ENCODE data around the gene KCNN3.
"Not testable (repeated sequence)": the region's sequence is repeated elsewhere in the genome, so short reads cannot be mapped to it uniquely, and the experiment has no call there.

The KCNN3 gene

DNA sequence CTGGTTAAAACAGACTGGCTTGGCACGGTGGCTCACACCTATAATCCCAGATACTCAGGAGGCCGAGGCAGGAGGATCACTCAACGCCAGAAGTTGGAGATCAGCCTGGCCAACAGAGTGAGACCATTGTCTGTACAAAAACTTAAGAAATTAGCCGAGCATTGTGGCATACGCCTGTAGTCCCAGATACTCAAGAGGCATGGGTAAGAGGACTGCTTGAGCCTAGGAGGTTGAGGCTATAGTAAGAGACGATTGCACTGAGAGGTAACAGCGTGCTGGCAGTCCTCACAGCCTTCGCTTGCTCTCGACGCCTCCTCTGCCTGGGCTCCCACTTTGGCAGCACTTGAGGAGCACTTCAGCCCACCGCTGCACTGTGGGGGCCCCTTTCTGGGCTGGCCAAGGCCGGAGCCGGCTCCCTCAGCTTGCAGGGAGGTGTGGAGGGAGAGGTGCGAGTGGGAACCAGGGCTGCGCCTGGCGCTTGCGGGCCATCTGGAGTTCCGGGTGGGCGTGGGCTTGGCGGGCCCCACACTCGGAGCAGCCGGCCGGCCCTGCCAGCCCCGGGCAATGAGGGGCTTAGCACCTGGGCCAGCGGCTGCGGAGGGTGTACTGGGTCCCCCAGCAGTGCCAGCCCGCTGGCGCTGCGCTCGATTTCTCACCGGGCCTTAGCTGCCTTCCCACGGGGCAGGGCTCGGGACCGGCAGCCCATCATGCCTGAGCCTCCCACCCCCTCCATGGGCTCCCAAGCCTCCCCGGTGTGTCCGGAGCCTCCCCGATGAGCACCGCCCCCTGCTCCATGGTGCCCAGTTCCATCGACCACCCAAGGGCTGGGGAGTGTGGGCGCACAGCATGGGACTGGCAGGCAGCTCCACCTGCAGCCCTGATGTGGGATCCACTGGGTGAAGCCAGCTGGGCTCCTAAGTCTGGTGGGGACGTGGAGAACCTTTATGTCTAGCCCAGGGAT lies 199.5 kb downstream of the KCNN3 start:
- H3K4me3 ChIP-seq (ENCODE audit: low read depth, low read length) = not testable (repeated sequence)

DNA sequence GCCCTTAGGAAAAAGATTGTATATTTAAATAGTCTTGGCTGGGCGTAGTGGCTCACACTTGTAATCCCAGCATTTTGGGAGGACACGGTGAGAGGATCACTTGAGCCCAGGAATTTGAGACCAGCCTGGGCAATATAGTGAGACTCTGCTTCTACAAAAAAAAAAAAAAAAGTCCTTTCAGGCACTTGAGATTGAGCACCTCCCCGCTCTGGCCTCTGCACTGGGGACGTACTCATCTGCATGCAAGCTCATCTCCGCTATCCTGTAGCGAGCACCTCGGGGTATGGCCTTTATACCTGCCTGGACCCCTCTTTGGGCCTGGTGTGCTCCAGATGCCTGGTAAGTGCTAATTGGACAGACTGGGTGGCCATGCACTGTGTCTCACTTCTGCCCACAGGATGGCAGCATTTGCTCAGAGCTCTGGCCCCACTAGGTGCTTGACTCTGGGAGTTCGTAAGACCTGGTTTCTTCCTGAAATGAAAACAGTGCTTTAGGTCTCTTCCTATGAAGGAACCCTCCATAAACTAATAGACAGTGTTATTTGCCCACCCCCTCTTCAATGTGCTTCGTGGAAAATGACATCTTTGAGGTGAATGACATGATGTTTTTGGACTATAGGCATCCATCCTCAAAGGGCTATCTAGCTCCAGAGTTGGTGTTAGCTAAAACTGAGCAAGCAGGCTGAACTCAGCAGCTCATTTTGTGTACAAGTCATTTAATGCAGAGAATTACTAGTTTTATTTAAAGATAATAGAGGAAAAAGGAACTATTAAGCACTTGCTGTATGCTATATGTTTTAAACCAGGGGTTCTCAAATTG lies 200.4 kb downstream of the KCNN3 start:
- no peak overlapping the region for H3K4me3 ChIP-seq (ENCODE audit: low read depth, low read length)
- TF ChIP-seq, protein P1, sequence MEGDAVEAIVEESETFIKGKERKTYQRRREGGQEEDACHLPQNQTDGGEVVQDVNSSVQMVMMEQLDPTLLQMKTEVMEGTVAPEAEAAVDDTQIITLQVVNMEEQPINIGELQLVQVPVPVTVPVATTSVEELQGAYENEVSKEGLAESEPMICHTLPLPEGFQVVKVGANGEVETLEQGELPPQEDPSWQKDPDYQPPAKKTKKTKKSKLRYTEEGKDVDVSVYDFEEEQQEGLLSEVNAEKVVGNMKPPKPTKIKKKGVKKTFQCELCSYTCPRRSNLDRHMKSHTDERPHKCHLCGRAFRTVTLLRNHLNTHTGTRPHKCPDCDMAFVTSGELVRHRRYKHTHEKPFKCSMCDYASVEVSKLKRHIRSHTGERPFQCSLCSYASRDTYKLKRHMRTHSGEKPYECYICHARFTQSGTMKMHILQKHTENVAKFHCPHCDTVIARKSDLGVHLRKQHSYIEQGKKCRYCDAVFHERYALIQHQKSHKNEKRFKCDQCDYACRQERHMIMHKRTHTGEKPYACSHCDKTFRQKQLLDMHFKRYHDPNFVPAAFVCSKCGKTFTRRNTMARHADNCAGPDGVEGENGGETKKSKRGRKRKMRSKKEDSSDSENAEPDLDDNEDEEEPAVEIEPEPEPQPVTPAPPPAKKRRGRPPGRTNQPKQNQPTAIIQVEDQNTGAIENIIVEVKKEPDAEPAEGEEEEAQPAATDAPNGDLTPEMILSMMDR (IDR thresholded peaks at IDR 0.05; ENCODE audit: borderline replicate concordance, insufficient read depth, low read depth, low read length) = peak; percentile 80

DNA sequence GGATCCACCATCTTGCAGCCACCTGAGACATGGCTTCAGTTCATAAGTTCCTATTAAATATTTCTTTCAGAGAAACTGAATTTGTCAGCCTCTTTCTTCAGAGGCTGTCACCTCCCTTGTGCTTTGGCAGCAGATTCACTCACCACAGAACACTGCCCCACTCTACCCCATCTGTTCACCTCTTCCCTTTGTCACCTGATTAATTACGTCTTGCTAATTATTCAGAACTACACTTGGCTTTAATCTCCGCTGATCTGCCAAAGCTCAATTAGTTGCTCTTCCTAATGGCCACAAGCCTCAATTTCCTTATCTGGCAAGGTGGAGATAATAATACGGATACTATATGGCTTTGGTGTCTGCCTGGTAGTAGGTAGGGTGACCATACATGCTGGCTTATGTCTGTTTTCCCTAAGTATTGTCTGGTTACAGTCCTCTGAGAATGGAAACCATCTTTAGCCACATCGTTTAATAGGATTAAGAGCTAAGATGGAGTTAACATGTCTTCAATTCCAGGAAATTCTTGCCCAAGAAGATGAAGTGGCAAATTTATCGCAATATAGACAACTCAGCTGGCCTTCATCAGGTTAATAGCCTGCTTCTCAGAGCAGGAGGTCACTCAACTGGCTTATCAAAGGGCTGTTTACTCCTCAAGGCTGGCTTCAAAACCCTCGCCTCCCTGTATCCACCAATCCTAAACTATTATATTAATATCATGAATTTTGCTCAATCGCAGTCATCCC lies 203.9 kb downstream of the KCNN3 start:
- no peak overlapping the region for H3K4me3 ChIP-seq (ENCODE audit: low read depth, low read length)
- TF ChIP-seq, protein P1 (IDR thresholded peaks at IDR 0.05; ENCODE audit: borderline replicate concordance, insufficient read depth, low read depth, low read length) = no peak

DNA sequence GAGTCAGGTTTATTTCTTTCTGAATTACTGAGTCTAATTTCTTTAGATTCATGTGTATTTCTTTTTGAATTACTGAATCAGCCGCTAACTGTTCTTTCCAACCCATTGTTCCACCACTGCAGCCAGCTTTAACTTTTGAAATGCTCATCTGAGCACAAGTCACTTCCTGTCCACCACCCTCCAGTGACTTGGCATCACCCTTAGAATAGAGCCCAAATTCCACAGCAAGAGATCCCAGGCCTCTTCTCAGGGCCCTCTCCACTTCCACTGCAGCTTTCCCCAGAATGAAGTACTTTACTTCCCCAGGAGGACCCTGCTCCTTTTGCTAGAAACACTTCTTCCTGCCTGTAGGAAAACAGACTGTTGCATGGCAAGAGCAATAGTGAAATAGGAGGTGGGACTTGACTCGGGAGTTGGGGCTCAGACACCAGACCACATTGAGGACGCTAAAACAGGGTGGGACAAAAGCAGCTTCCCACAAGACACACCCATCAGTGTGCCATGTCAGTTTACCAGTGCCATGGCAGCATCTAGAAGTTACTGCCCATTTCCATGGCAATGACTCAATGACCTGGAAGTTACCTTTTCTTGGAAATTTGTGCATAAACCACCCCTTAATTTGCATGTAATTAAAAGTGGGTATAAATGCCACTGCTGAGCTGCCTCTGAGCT lies 205.6 kb downstream of the KCNN3 start:
- TF ChIP-seq, protein P1 (IDR thresholded peaks at IDR 0.05; ENCODE audit: borderline replicate concordance, insufficient read depth, low read depth, low read length) = no peak
- no peak overlapping the region for H3K4me3 ChIP-seq (ENCODE audit: low read depth, low read length)

DNA sequence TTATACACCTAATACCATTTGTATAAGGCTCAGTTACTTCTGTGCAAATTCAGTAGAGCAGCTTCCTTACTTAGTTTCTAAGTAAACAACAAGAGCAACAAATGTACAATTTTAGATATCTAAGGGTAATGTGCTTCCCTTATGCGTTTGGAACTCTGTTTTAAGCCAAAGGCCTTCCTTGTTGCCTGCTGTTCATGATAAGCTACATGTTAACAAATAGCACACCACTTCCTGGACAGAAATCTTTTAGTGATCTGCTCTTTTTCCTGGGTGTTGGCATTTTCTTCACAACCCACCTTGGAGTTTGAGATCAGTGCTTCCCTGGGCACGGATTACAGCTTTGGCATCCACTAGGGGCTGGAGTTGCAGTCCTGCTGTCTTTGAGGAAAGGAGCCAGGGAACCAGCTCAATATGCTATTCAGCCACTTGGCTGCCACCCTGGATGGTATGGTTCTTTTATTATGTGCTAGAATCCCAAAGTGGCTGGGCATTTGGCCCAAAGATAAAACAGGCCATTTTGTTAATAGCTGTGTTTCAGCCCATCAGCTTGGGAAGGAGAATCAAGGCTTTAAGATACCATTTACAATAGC lies 206.5 kb downstream of the KCNN3 start:
- TF ChIP-seq, protein P1 (IDR thresholded peaks at IDR 0.05; ENCODE audit: borderline replicate concordance, insufficient read depth, low read depth, low read length) = no peak
- no peak overlapping the region for H3K4me3 ChIP-seq (ENCODE audit: low read depth, low read length)

DNA sequence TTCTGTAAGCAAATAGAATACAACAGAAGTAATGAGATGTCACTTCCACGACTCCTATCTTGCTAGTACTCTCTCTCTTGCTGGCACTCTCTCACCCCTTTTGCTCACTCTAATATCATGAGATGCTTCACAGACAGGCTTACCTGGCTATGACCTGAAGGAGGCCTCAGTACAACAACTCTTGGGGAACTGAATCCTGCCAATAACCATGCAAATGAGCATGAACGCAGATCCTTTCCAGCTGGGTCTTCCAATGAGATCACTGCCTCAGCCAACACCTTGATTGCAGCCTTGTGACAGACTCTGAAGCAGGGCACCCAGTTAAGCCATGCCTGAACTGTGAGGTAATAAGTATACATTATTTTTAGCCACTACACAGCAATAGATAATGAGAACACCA lies 209.0 kb downstream of the KCNN3 start:
- no peak overlapping the region for H3K4me3 ChIP-seq (ENCODE audit: low read depth, low read length)

More for the DNA sequence above, 209.0 kb downstream of the KCNN3 start:
- TF ChIP-seq, protein P1 (IDR thresholded peaks at IDR 0.05; ENCODE audit: borderline replicate concordance, insufficient read depth, low read depth, low read length) = no peak

Data from GM12875 (cell line).